CD4-positive, alpha-beta T cell treated with Interleukin-2 at 100 ng/mL for 4 hours (primary cell): ENCODE measurements around the gene APOA5.

ENCODE experiments used
- DNase-seq: peaks from one replicate; pipeline ENCODE4 v3.0.0-alpha.2; 2020; ENCODE audit warnings: low spot score

Gene APOA5

GRCh38 chr11:116797816-116798215 lies 6.1 kb upstream of the APOA5 start:
- DNase-seq: no peak

- DNase-seq: no peak
These were observed 4.9 kb upstream of the APOA5 start for GRCh38 chr11:116796548-116796947.

- DNase-seq: no peak
These were observed 3.2 kb upstream of the APOA5 start for GRCh38 chr11:116794851-116795250.

- DNase-seq: no peak
These were observed 2.1 kb upstream of the APOA5 start for GRCh38 chr11:116793772-116794097.

- no peak for DNase-seq
These were observed 1.4 kb upstream of the APOA5 start for GRCh38 chr11:116792869-116793771.

DNA sequence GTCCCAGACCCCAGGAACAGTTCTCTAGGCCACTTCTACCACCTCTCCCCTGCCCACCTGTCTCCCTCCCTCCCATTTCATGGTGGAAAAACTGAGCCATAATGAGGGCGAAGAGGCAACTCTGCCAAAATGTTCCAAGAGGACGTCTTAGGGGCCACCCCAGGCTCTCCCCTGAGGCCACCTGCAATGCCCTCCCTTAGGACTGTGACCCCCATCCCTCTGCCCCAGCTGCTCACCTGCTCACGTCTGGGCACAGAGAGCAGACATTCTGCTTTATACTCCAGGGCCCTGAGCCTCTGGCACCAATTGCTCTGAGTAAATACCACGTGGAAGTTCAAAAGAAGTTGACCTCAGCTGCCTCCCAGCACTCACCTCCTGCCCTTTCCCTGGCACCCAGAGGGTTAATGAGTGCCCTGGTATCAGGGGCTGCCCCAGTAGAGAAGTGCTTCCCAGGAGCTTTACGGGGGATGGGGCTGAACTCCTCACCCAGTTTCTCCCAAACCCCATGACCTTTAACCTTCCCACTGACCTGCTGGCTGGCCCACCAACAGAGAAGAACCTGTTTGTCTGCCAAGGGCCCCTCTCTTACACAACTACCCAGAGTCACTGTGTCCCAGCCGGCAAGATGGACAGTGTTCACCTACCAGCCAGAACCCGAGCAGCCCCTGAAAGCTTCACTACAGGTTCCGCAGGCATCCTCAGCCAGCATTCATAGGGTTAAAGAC lies 627 bp upstream of the APOA5 start:
- DNase-seq: no peak

- DNase-seq: peak; percentile 76
These were observed 472 bp downstream of the APOA5 start for GRCh38 chr11:116791002-116791812.

- no peak for DNase-seq
These were observed 1.3 kb downstream of the APOA5 start for GRCh38 chr11:116790167-116791001.

- DNase-seq: no peak
These were observed 2.7 kb downstream of the APOA5 start for GRCh38 chr11:116788975-116789374.

GRCh38 chr11:116788534-116788933 lies 3.1 kb downstream of the APOA5 start:
- no peak for DNase-seq

DNA sequence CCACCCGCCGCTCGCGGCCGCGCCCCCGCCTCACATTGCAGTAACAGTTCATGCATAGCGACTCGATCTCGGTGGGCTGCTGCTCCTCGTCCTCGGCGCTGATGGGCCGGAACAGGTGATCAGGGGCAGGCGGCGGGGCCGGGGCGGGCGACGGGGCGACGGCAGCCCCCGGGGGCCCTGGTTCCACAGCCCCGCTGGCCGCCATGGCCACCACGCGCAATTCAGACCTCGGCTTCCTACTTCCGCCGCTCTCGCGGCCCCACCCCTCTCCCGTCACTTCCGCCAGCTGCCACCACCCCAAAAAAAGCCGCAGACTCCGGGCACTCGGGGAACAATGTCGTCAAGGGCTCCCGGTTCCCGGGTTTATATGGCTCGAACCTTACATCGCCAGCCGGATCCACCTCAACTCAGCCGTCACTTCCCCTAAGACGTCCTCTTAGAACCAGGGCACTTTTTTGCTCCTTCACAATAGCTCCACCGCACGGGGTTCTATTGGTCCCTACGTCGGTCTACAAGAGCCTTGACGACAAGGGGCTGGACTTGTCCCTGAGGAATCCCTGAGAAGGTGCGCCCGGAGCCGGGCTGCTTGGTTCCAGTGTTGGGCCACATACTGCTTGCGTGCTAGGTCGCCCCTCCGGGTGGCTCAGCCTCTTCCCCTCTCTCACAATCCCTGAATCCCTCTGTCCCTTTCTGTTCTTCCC lies 3.7 kb downstream of the APOA5 start, which contains the start of gene ZPR1:
Gene ZPR1, minus strand, starts transcription at position 238 of the 701 bp plus-strand sequence. Its CDS starts 33 bp downstream, at position 205.
- peak; percentile 84 for DNase-seq

- DNase-seq: no peak
These were observed 4.3 kb downstream of the APOA5 start for GRCh38 chr11:116787436-116787785.

GRCh38 chr11:116786966-116787365 lies 4.7 kb downstream of the APOA5 start:
- DNase-seq: no peak

GRCh38 chr11:116786326-116786725 lies 5.4 kb downstream of the APOA5 start:
- no peak for DNase-seq

DNA sequence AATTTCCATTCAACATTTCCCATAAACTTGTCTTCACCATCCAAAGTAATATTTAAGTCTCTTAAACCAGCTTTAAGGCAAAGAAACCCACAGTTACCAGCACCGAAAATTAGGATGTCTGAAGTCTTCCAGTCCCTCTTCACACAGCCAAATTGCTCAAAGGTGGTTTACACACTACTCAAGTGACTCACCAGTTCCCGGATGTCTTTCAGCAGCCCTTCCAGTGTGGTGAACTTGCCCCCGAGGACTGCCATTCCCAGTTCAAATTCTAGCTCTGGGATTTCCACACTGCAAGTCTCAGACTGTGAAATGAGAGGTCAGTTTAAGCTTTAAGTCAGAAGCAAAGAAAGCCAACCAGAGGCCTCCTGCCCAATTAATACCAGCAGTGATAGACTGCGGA lies 9.0 kb downstream of the APOA5 start:
- DNase-seq: peak; percentile 12

DNA sequence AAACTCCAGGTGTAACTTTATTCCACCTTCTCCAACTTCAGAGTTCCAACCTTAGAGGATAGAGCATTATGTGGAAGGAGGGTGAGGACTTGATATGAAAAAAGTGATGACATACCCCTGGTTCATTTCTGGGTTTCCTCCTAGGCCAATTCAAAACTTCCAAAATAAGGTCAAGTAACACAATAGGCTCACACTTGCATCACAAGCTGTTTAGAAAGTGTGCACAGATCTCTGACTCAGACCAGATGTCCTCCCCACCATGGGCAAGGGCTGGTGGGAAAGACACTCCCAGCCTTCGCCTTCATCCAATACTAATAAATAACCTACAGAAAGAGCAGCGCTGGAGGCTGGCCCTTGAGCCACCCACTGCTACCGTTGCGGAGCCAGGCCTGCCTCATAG lies 13.1 kb downstream of the APOA5 start:
- DNase-seq: no peak

DNA sequence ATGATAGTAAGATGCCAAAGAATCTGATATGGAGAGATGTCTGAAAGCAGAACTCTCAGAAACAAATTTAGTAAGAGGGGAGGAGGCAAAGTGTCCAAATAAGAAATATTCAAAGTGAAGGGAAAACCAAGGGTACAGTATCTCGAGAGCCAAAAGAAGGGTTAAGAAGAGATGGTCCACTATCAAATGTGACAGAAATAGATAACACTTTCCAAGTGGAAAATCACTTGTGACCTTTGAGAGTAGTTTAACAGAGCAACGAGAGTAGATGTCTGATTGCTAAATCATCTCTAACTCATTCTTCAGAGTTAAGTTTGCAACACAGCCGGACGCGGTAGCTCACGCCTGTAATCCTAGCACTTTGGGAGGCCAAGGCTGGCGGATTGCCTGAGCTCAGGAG lies 14.6 kb downstream of the APOA5 start:
- no peak for DNase-seq

- no peak for DNase-seq
These were observed 15.1 kb downstream of the APOA5 start for GRCh38 chr11:116776522-116776984.

GRCh38 chr11:116775975-116776374 lies 15.7 kb downstream of the APOA5 start:
- DNase-seq: no peak

DNA sequence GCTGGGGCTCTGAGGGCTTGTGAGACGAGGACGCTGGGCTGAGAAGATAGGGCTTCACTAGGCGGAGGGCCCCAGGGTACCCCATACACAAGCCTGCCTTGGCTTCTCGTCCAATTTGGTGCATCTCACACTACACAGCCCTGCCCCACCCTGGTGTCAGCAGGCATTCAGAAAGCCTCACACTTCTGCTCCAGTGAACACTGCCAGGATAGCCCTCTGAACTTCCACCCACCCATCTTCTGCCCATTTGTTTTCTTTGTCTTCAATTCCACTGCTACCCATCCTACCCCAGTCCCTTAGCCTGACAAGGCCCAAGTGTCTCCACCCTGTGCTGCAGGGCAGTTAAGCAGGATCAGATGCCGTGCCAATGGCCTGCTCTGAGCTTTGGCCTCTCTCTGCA lies 17.0 kb downstream of the APOA5 start:
- no peak for DNase-seq
